Measurements from ENCODE around the gene LITAF.
"Not testable (repeated sequence)": the region's sequence is repeated elsewhere in the genome, so short reads cannot be mapped to it uniquely, and the experiment has no call there.

The LITAF gene

DNA sequence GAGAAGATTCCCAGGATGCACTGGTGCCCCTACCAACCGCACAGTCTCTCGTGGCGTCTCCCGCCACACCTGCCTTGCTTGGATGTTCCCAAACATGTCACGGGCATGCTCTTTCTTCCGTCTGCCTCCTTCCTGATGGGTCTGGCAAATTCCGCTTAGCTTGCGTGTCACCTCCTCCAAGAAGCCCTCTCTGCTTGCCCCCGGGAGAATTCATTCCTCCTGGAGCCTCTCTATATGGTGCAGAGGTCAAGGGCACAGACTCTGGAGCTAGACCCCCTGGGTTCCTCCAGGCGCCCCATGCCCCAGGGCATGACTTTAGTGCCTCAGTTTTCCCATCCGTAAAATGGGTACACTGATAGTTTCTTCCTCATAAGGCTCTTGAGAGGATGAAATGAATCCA, 21.1 kb downstream of the LITAF start:
- Histone ChIP-seq H3K27ac (ENCODE audit: low read length) (no peak overlapping the region), H3K36me3 (ENCODE audit: control insufficient read depth, low read depth, low read length) (no peaks in the 10 kb centered on the region), H3K27me3 (ENCODE audit: control insufficient read depth, insufficient read depth, low read length) (no peaks in the 10 kb centered on the region), H3K4me1 (ENCODE audit: control insufficient read depth, low read depth, low read length) (peaks cover 11% of the 10 kb centered on the region), H3K9me3 (ENCODE audit: control insufficient read depth, low read depth, low read length) (no peaks in the 10 kb centered on the region), H3K4me3 (ENCODE audit: low read length) (no peak overlapping the region), H3K9ac (ENCODE audit: low read length) (no peak overlapping the region)

DNA sequence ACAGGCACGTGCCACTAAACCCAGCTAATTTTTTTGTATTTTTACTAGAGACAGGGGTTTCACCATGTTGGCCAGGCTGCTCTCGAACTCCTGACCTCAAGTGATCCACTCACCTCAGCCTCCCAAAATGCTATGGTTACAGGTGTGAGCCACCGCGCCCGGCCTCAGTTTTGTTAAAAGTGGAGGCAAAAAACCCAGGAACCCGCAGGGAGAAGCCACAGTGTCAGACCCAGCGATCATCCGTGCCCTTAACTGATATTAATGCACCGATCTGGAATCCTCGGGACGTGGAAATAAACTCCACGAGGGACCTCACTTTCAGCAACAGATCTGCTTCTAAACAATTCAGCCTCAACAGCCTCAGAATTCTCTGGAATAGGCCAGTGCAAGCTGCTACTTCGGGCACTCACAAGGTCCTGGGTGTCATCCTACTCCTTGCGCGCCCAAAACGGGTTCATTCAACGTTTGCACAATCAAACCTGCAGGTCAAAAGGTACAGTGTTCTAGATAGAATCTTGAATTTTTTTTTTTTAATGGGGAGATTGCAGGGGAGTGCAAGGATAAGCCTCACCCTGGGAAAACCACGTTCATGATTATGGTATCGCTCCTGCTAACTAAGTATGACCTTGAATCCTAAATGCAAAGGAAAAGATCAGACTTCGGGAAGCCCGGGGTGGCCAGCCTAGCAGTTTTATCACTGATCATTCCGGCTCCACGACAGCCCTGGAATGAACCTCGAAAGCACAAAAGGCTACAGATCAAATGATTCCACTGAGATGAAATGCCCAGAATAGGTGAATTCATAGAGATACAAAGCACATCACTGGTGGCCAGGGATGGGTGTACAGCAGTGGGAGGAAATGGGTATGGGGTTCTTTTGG, 22.4 kb downstream of the LITAF start:
- peaks cover 14% of the 10 kb centered on the region for H3K4me1 ChIP-seq (ENCODE audit: control insufficient read depth, low read depth, low read length)
- H3K9ac ChIP-seq (ENCODE audit: low read length), result no peak overlapping the region
- no peak overlapping the region for H3K27ac ChIP-seq (ENCODE audit: low read length)
- no peaks in the 10 kb centered on the region for H3K36me3 ChIP-seq (ENCODE audit: control insufficient read depth, low read depth, low read length)
- H3K9me3 ChIP-seq (ENCODE audit: control insufficient read depth, low read depth, low read length), result no peaks in the 10 kb centered on the region
- H3K27me3 ChIP-seq (ENCODE audit: control insufficient read depth, insufficient read depth, low read length), result no peaks in the 10 kb centered on the region
- H3K4me3 ChIP-seq (ENCODE audit: low read length), result no peak overlapping the region

DNA sequence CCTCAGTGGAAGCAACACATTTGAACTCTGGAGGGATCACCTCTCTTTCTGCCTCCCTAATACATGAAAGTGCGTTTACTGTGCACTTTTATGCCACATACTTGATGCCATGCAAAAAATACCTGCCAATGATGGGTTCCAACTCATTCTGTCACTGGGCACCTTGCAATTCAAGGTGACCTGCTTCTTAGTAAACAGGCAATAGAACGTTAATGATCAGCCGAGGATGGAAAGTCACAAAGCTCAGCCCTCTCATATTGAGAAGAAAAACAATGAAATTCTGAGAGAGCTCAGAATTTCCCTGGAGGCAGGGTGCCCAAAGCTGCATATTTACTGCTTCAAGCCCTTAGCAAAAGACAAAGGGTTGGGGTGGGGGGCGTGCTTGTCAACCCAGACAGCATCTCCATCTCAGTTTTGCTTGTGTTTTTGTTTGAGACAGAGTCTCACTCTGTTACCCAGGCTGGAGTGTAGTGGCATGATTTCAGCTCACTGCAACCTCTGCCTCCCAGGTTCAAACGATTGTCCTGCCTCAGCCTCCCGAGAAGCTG, 23.2 kb downstream of the LITAF start:
- Histone ChIP-seq H3K36me3 (ENCODE audit: control insufficient read depth, low read depth, low read length) (no peaks in the 10 kb centered on the region), H3K4me1 (ENCODE audit: control insufficient read depth, low read depth, low read length) (peaks cover 14% of the 10 kb centered on the region), H3K9me3 (ENCODE audit: control insufficient read depth, low read depth, low read length) (no peaks in the 10 kb centered on the region), H3K4me3 (ENCODE audit: low read length) (no peak overlapping the region), H3K27me3 (ENCODE audit: control insufficient read depth, insufficient read depth, low read length) (no peaks in the 10 kb centered on the region), H3K27ac (ENCODE audit: low read length) (no peak overlapping the region), H3K9ac (ENCODE audit: low read length) (no peak overlapping the region)

DNA sequence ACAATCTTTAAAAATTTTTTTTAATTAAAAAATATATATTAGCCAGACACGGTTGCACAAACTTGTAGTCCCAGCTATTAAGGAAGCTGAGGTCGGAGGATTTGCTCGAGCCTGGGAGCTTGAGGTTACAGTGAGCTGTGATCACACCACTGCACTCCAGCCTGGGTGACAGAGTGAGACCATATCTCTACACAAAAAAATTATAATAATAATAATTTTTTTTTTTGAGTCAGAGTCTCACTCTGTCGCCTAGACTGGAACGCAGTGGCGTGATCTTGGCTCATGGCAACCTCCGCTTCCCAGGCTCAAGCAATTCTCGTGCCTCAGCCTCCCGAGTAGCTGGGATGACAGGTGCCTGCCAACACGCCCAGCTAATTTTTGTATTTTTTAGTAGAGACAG, 23.8 kb downstream of the LITAF start:
- H3K4me3 ChIP-seq (ENCODE audit: low read length), result no peak overlapping the region
- H3K9ac ChIP-seq (ENCODE audit: low read length), result no peak overlapping the region
- no peaks in the 10 kb centered on the region for H3K9me3 ChIP-seq (ENCODE audit: control insufficient read depth, low read depth, low read length)
- no peaks in the 10 kb centered on the region for H3K27me3 ChIP-seq (ENCODE audit: control insufficient read depth, insufficient read depth, low read length)
- H3K27ac ChIP-seq (ENCODE audit: low read length), result no peak overlapping the region
- H3K36me3 ChIP-seq (ENCODE audit: control insufficient read depth, low read depth, low read length), result no peaks in the 10 kb centered on the region
- H3K4me1 ChIP-seq (ENCODE audit: control insufficient read depth, low read depth, low read length), result peaks cover 14% of the 10 kb centered on the region

DNA sequence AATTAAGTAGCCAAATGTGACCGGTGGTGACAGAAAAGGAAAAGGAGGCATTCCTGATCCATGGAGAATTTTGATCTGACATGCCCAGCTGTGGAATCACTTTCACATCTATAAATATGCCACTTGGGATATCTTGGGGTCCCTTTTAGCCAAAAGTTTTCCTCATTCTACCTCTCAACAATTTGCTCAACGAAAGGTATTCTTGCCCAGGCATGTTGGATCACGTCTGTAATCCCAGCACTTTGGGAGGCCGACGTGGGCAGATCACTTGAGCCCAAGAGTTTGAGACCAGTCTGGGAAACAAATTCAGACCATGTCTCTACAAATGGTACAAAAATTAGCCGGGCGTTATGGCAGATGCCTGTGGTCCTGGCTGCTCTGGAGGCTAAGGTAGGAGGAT, 24.3 kb downstream of the LITAF start:
- Histone ChIP-seq H3K4me3 (ENCODE audit: low read length) (no peak overlapping the region), H3K27me3 (ENCODE audit: control insufficient read depth, insufficient read depth, low read length) (no peaks in the 10 kb centered on the region), H3K9ac (ENCODE audit: low read length) (no peak overlapping the region), H3K27ac (ENCODE audit: low read length) (no peak overlapping the region), H3K4me1 (ENCODE audit: control insufficient read depth, low read depth, low read length) (peaks cover 14% of the 10 kb centered on the region), H3K36me3 (ENCODE audit: control insufficient read depth, low read depth, low read length) (no peaks in the 10 kb centered on the region), H3K9me3 (ENCODE audit: control insufficient read depth, low read depth, low read length) (no peaks in the 10 kb centered on the region)

DNA sequence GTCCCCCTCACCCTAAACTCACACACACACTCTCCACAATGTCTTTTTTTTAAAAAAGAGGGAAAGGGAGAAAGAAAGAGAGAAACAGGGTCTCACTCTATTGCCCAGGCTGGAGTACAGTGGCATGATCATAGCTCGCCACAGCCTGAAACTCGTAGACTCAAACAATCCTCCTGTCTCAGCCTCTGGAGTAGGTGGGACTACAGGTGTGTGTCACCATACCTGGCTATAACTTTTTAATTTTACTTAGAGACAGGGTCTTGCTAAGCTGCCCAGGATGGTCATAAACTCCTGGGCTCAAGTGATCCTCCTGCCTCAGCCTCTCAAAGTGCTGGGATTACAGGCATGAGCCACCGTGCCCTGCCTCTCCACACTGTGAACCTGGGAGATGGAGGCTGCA, 24.9 kb downstream of the LITAF start:
- peaks cover 14% of the 10 kb centered on the region for H3K4me1 ChIP-seq (ENCODE audit: control insufficient read depth, low read depth, low read length)
- H3K36me3 ChIP-seq (ENCODE audit: control insufficient read depth, low read depth, low read length), result no peaks in the 10 kb centered on the region
- no peak overlapping the region for H3K9ac ChIP-seq (ENCODE audit: low read length)
- no peak overlapping the region for H3K4me3 ChIP-seq (ENCODE audit: low read length)
- no peaks in the 10 kb centered on the region for H3K9me3 ChIP-seq (ENCODE audit: control insufficient read depth, low read depth, low read length)
- no peaks in the 10 kb centered on the region for H3K27me3 ChIP-seq (ENCODE audit: control insufficient read depth, insufficient read depth, low read length)
- no peak overlapping the region for H3K27ac ChIP-seq (ENCODE audit: low read length)

DNA sequence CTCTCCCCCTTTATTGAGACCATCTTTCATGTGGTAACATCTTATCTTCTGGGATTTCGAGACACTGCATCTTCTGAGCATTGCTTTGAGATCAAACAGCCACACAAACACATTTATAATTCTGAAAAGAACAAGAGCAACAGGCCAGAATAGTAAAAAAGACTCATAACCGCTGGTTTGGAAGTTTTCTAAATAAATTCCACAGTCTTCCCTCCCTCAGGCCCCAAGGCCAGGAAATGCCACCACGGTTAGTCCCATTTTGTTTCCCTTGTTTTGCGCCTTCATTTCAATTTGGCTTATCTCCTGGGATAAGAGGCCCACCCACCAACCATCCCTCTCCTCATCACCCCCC, 25.3 kb downstream of the LITAF start:
- Histone ChIP-seq H3K27me3 (ENCODE audit: control insufficient read depth, insufficient read depth, low read length) (no peaks in the 10 kb centered on the region), H3K9ac (ENCODE audit: low read length) (no peak overlapping the region), H3K9me3 (ENCODE audit: control insufficient read depth, low read depth, low read length) (no peaks in the 10 kb centered on the region), H3K36me3 (ENCODE audit: control insufficient read depth, low read depth, low read length) (peaks cover 2% of the 10 kb centered on the region), H3K4me3 (ENCODE audit: low read length) (no peak overlapping the region), H3K27ac (ENCODE audit: low read length) (no peak overlapping the region), H3K4me1 (ENCODE audit: control insufficient read depth, low read depth, low read length) (peaks cover 14% of the 10 kb centered on the region)

DNA sequence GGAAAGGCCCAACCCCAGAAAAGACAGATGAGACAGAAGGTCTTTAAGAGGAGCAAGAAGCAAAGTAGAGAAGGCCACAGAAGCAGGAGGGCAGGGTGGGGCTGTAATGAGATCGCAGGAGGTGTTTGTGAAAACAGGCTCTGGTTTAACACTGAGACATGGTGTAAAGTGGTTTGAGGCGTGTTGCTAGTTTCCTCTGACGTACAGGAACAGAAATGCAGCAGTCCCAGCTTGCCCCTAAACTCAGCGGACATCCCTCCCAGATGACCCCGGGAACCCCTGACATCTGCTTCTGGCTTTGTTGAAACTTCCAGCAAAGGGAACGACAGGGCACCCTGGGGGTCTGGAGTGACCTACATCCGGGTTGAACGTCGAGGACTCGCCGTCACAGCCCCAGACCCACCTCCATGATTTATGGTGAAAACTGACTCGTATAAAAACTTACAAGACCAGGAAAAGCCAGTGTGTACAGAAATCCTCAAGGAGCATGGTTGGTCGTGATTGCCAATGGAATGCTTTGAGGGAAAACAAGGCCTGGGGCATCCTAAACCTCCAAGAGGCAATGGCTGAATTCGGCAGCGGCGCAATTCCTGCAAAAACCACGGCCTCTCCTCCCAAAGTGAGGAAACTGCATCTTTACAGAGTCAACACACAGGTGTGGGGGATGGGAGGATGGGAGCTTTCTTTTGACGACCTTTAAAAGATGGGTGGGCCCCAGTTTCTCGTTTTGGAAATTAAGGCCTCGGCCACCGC, 25.8 kb downstream of the LITAF start:
- peaks cover 8% of the 10 kb centered on the region for H3K36me3 ChIP-seq (ENCODE audit: control insufficient read depth, low read depth, low read length)
- H3K27ac ChIP-seq (ENCODE audit: low read length), result no peak overlapping the region
- no peaks in the 10 kb centered on the region for H3K9me3 ChIP-seq (ENCODE audit: control insufficient read depth, low read depth, low read length)
- H3K9ac ChIP-seq (ENCODE audit: low read length), result no peak overlapping the region
- H3K4me3 ChIP-seq (ENCODE audit: low read length), result no peak overlapping the region
- H3K4me1 ChIP-seq (ENCODE audit: control insufficient read depth, low read depth, low read length), result peaks cover 14% of the 10 kb centered on the region
- no peaks in the 10 kb centered on the region for H3K27me3 ChIP-seq (ENCODE audit: control insufficient read depth, insufficient read depth, low read length)

DNA sequence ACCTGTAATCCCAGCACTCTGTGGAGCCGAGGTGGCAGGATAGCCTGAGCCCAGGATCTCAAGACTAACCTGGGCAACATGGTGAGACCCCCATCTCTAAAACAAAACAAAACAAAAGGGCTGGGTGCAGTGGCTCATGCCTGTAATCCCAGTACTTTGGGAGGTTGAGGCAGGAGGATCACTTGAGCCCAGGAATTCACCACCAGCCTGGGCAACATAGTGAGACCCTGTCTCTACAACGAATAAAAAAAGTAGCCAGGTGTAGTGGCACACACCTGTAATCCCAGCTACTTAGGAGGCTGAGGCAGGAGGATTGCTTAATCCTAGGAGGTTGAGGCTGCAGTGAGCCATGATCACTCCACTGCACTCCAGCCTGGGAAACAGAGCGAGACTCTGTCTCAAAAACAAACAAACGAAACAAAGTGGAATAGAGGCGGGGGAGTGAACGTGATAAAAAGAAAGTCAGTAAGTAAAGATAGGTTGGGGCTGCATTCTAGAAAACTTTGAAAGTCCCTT, 28.4 kb downstream of the LITAF start:
- H3K27me3 ChIP-seq (ENCODE audit: control insufficient read depth, insufficient read depth, low read length); H3K9me3 ChIP-seq (ENCODE audit: control insufficient read depth, low read depth, low read length); H3K9ac ChIP-seq (ENCODE audit: low read length); H3K27ac ChIP-seq (ENCODE audit: low read length); H3K4me3 ChIP-seq (ENCODE audit: low read length): not testable (repeated sequence)
- peaks cover 14% of the 10 kb centered on the region for H3K4me1 ChIP-seq (ENCODE audit: control insufficient read depth, low read depth, low read length)
- peaks cover 28% of the 10 kb centered on the region for H3K36me3 ChIP-seq (ENCODE audit: control insufficient read depth, low read depth, low read length)

DNA sequence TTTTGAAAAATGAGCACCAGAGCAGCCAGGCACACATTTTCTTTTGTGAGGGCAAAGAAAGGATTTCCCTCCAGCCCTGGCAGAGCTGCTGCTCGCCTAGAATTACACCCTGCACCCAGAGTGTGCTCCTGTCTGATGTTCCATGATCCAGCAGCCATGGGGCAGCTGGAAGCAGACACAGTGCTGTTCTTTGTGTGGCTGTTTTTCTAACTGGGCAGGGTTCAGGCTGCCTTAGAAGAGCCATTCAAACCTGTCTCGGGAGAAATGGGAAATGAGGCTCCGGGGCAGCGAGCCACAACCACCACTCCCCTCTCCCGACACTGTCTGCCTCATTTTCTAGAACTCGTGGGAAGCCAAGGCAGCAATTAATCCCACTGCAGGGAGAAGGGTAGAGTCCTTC, 28.9 kb downstream of the LITAF start:
- Histone ChIP-seq H3K9me3 (ENCODE audit: control insufficient read depth, low read depth, low read length) (no peaks in the 10 kb centered on the region), H3K36me3 (ENCODE audit: control insufficient read depth, low read depth, low read length) (peaks cover 32% of the 10 kb centered on the region), H3K27me3 (ENCODE audit: control insufficient read depth, insufficient read depth, low read length) (no peaks in the 10 kb centered on the region), H3K9ac (ENCODE audit: low read length) (no peak overlapping the region), H3K27ac (ENCODE audit: low read length) (no peak overlapping the region), H3K4me3 (ENCODE audit: low read length) (no peak overlapping the region), H3K4me1 (ENCODE audit: control insufficient read depth, low read depth, low read length) (peaks cover 14% of the 10 kb centered on the region)

DNA sequence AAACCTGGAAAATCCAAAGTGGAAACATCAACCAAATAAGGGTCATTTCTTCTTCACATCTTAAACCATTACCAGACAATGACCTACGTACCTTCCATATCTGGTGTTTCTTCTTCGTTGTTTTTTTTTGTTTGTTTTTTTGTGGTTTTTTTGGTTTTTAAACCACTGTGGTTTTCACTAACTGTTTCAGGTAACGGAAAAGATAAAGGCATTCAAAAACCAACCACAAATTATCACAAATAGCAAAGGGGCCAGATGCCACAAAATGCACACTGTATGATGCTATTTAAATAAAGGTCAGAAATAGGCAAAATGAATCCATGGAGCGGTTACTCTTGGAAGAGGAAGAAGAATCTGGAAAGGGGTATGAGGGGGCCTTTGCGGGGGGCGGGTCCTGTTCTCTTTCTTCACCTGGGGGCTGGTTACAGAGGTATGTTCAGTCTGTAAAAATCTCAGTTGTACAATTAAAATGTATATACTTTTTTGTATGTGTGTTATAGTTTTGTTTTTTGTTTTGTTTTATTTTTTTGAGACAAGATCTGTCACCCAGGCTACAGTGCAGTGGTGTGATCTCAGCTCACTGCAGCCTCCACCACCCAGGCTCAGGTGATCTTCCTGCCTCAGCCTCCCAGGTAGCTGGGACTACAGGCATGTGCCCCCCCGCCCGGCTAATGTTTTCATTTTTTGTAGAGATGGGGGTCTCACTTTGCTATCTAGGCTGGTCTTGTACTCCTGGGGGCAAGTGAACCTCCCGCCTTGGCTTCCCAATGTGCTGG, 29.6 kb downstream of the LITAF start:
- peaks cover 37% of the 10 kb centered on the region for H3K36me3 ChIP-seq (ENCODE audit: control insufficient read depth, low read depth, low read length)
- H3K27me3 ChIP-seq (ENCODE audit: control insufficient read depth, insufficient read depth, low read length), result no peaks in the 10 kb centered on the region
- no peaks in the 10 kb centered on the region for H3K9me3 ChIP-seq (ENCODE audit: control insufficient read depth, low read depth, low read length)
- H3K4me1 ChIP-seq (ENCODE audit: control insufficient read depth, low read depth, low read length), result peaks cover 14% of the 10 kb centered on the region
- H3K27ac ChIP-seq (ENCODE audit: low read length), result no peak overlapping the region
- no peak overlapping the region for H3K9ac ChIP-seq (ENCODE audit: low read length)
- no peak overlapping the region for H3K4me3 ChIP-seq (ENCODE audit: low read length)

All from iPS-18a (cell line).